Measurements from ENCODE around the gene TTC9C.

DNA sequence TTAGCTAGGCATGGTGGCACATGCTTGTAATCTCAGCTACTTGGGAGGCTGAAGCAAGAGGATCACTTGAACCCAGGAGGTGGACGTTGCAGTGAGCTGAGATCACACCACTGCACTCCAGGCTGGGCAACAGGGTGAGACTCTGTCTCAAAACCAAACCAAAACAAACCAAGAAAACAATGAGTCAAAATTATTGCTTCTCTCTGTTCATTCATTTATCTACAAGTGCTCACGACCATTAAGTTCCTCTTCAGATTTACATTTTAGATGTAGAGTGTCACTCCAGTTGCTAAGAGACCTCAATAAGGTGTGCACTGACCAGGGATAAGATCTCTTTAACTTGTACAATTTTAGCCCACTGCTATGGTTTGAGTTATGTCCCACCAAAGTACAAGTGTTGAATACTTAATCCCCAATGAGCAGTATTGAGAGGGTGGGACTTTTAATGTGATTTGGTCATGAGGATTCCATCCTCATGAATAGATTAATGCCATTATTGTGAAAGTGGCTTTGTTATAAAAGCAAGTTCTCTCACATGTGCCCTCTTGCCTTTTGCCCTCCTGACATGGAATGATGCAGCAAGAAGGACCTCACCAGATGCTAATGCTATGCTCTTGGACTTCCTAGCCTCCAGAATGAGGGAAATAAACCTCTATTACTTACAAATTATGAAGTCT is 8.8 kb upstream of the TTC9C start:
- no peak for TF ChIP-seq ETV6 (CRISPR knock-in tag; conservative IDR thresholded peaks at IDR 0.05)
- TF ChIP-seq ZFP36L2 (CRISPR knock-in tag; IDR thresholded peaks at IDR 0.05): no peak
- TF ChIP-seq, protein P1, sequence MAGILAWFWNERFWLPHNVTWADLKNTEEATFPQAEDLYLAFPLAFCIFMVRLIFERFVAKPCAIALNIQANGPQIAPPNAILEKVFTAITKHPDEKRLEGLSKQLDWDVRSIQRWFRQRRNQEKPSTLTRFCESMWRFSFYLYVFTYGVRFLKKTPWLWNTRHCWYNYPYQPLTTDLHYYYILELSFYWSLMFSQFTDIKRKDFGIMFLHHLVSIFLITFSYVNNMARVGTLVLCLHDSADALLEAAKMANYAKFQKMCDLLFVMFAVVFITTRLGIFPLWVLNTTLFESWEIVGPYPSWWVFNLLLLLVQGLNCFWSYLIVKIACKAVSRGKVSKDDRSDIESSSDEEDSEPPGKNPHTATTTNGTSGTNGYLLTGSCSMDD (CRISPR knock-in tag; IDR thresholded peaks at IDR 0.05): no peak
- TF ChIP-seq POLR2A (IDR thresholded peaks at IDR 0.05; ENCODE audit: insufficient read depth in 1 of 2, low read depth in 2 of 2, low read length in 2 of 2): no peak
- no peak for TF ChIP-seq EHMT2 (IDR thresholded peaks at IDR 0.05; ENCODE audit: borderline replicate concordance, low read depth, low read length)
